Fibroblast of lung (primary cell): ENCODE data around the gene CACNG8. TPM values are rescaled to one million over a fixed set of nuclear protein-coding genes. Genes with fewer than 3 reads are reported as not detected.

Experiments
- DNase-seq, 2 donors: peaks; one replicate each; pipeline versions ENCODE4 v3.0.0 to v3.0.0-alpha.2; 2010; ENCODE audit warnings: low read depth in 2 of 2
- H2AFZ ChIP-seq: 2 replicates; pipeline ENCODE4 v1.5.1; 2012; ENCODE audit warnings: low read length, control low read depth, inconsistent platforms
- H3K27ac ChIP-seq: 2 replicates; pipeline ENCODE4 v1.5.1; 2011; ENCODE audit warnings: low read length, control low read depth; ENCODE audit not compliant: insufficient read depth
- H3K27me3 ChIP-seq: 2 replicates; pipeline ENCODE4 v1.5.1; 2011; ENCODE audit warnings: mild to moderate bottlenecking, low read length; ENCODE audit not compliant: control insufficient read depth, insufficient read depth
- H3K36me3 ChIP-seq: 2 replicates; pipeline ENCODE4 v1.5.1; 2011; ENCODE audit warnings: low read length; ENCODE audit not compliant: control insufficient read depth, insufficient read depth
- H3K4me1 ChIP-seq: 2 replicates; pipeline ENCODE4 v1.5.1; 2011; ENCODE audit warnings: low read length; ENCODE audit not compliant: control insufficient read depth, insufficient read depth; ENCODE audit errors: extremely low read depth
- H3K4me2 ChIP-seq: 2 replicates; pipeline ENCODE4 v1.5.1; 2011; ENCODE audit warnings: low read length, control low read depth; ENCODE audit not compliant: insufficient read depth; ENCODE audit errors: extremely low read depth
- H3K4me3 ChIP-seq, 4 experiments: fragments of 200-600 bp in 1 of 4; sonication (generic) in 1 of 4; replicated peaks in 1 of 4; 2 replicates each; pipeline ENCODE4 v1.5.1; 2011 to 2016; ENCODE audit warnings: low read length in 4 of 4, low read depth in 3 of 4, mild to moderate bottlenecking in 3 of 4, control low read depth in 2 of 4, inconsistent platforms in 1 of 4, mixed read lengths in 1 of 4; ENCODE audit not compliant: insufficient read depth in 1 of 4; ENCODE audit errors: control extremely low read depth in 1 of 4
- H3K79me2 ChIP-seq: 2 replicates; pipeline ENCODE4 v1.5.1; 2012; ENCODE audit warnings: mild to moderate bottlenecking, low read length, inconsistent platforms; ENCODE audit not compliant: control insufficient read depth, insufficient read depth
- H3K9ac ChIP-seq: 2 replicates; pipeline ENCODE4 v1.5.1; 2011; ENCODE audit warnings: mild to moderate bottlenecking, low read length, control low read depth; ENCODE audit not compliant: insufficient read depth
- H3K9me3 ChIP-seq: 2 replicates; pipeline ENCODE4 v1.5.1; 2012; ENCODE audit warnings: low read depth, low read length; ENCODE audit not compliant: control insufficient read depth, insufficient read depth
- H4K20me1 ChIP-seq: 2 replicates; pipeline ENCODE4 v1.5.1; 2011; ENCODE audit warnings: low read length; ENCODE audit not compliant: control insufficient read depth, insufficient read depth; ENCODE audit errors: extremely low read depth
- EZH2 ChIP-seq: IDR thresholded peaks from 2 replicates; pipeline ENCODE4 v1.5.1; 2012; ENCODE audit warnings: low read length, control low read depth, mild to moderate bottlenecking; ENCODE audit errors: missing control alignments
- polyA plus RNA-seq, 2 donors: library from polyadenylated mRNA; depleted of rRNA in 1 of 2; stranded (reverse) in 1 of 2; unstranded in 1 of 2; fragments of >200 nt; gene quantifications; 2 replicates each; pipeline ENCODE4 v1.2.1, GENCODE V29; 2011 to 2012; ENCODE audit warnings: missing spikeins in 1 of 2
- total RNA-seq: library from RNA; depleted of rRNA; stranded (reverse); fragments of >200 nt; gene quantifications from 2 replicates; pipeline ENCODE4 v1.2.1, GENCODE V29; 2014
- TF ChIP-seq, protein P1 (sequence below), 2 donors: IDR thresholded peaks in 1 of 2; conservative IDR thresholded peaks in 1 of 2; 1 replicate in 1 of 2; 2 replicates in 1 of 2; pipeline ENCODE4 v1.5.1; 2011 to 2012; ENCODE audit warnings: low read length in 2 of 2, control low read depth in 1 of 2, inconsistent platforms in 1 of 2, low read depth in 1 of 2, mild to moderate bottlenecking in 1 of 2

Gene CACNG8
- total and polyA plus RNA-seq, 2 donors (not counting 1 experiment from before 2014, with no cell fraction given), result under 0.01 to 0.01 TPM

DNA sequence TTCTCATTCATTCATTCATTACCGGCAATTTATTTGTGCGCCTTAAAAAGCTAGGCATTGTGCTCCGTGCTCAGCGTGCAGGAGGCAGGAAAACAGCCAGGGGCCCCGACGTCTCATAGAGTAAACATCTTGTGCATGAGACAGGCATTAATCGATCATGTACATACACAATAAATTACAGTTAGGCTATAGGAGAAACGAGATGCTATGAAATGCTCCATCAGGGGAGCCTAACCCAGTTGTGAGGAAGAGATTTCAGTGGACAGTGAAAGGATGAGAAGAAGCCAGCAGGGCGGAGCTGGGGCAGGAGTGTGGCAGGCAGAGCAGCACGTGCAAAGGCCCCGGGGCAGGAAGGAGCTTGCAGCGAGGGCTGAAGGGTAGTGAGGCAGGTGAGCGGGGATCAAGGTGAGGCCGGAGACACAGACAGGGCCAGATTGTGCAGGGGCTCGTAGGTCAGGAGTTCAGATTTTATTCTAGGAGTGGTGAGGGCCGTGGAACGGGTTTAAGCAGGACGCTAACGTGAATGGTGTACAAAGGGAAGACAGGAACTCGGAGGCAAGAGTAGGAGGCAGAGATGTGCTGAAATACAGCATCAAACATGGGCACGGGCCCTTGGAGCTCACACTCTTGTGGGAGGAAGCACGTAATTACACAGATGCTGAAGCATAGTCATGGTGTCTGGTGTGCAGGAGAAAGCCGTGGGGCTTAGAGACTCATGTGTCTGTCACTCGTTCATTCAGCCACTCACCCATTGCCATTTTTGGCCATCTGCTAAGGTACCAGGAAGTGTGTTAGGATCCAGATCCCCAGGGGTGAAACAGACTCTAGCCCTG lies 20.9 kb downstream of the CACNG8 start:
- H2AFZ ChIP-seq, result no peak overlapping the region
- DNase-seq, result no peak
- no peak overlapping the region for H3K4me2 ChIP-seq
- no peak overlapping the region for H3K27ac ChIP-seq
- no peaks in the 10 kb centered on the region for H4K20me1 ChIP-seq
- H3K4me1 ChIP-seq, result no peaks in the 10 kb centered on the region
- H3K27me3 ChIP-seq, result peaks cover 12% of the 10 kb centered on the region
- no peaks in the 10 kb centered on the region for H3K9me3 ChIP-seq
- no peak overlapping the region for H3K4me3 ChIP-seq
- H3K36me3 ChIP-seq, result no peaks in the 10 kb centered on the region
- H3K79me2 ChIP-seq, result no peaks in the 10 kb centered on the region
- TF ChIP-seq EZH2, result no peak
- TF ChIP-seq, protein P1, sequence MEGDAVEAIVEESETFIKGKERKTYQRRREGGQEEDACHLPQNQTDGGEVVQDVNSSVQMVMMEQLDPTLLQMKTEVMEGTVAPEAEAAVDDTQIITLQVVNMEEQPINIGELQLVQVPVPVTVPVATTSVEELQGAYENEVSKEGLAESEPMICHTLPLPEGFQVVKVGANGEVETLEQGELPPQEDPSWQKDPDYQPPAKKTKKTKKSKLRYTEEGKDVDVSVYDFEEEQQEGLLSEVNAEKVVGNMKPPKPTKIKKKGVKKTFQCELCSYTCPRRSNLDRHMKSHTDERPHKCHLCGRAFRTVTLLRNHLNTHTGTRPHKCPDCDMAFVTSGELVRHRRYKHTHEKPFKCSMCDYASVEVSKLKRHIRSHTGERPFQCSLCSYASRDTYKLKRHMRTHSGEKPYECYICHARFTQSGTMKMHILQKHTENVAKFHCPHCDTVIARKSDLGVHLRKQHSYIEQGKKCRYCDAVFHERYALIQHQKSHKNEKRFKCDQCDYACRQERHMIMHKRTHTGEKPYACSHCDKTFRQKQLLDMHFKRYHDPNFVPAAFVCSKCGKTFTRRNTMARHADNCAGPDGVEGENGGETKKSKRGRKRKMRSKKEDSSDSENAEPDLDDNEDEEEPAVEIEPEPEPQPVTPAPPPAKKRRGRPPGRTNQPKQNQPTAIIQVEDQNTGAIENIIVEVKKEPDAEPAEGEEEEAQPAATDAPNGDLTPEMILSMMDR (conservative IDR thresholded peaks at IDR 0.05 in 1 of 2, IDR thresholded peaks at IDR 0.05 in 1 of 2; ENCODE audit: low read depth in 1 of 2, low read length in 2 of 2), result no peak
- no peak overlapping the region for H3K9ac ChIP-seq

DNA sequence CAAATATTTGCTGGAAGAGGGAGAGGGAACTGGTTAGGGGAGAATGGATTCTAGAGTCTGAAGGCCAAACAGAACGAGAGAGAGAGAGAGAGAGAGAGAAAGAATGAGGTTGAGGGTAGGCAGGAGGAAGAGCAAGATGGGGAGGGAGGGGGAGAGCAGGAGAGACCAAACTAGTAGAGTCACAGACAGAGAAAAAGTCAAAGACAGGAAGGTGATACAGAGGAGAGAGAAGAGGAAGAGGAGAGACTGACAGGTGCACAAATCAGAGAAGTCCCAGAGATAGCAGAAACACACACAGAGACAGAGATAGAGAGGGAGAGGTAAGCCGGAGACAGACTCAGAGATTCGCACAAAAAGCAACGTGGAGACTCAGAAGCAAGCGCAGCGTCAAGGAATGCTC lies 23.1 kb downstream of the CACNG8 start:
- Histone ChIP-seq H3K27ac (no peak overlapping the region), H3K4me2 (no peak overlapping the region), H4K20me1 (no peaks in the 10 kb centered on the region), H2AFZ (no peak overlapping the region), H3K27me3 (peaks cover 7% of the 10 kb centered on the region), H3K9ac (no peak overlapping the region), H3K4me1 (no peaks in the 10 kb centered on the region), H3K9me3 (no peaks in the 10 kb centered on the region), H3K79me2 (no peaks in the 10 kb centered on the region), H3K36me3 (no peaks in the 10 kb centered on the region), H3K4me3 (no peak overlapping the region)
- no peak for DNase-seq
- TF ChIP-seq EZH2, result no peak
- TF ChIP-seq, protein P1 (conservative IDR thresholded peaks at IDR 0.05 in 1 of 2, IDR thresholded peaks at IDR 0.05 in 1 of 2; ENCODE audit: low read depth in 1 of 2, low read length in 2 of 2), result no peak

DNA sequence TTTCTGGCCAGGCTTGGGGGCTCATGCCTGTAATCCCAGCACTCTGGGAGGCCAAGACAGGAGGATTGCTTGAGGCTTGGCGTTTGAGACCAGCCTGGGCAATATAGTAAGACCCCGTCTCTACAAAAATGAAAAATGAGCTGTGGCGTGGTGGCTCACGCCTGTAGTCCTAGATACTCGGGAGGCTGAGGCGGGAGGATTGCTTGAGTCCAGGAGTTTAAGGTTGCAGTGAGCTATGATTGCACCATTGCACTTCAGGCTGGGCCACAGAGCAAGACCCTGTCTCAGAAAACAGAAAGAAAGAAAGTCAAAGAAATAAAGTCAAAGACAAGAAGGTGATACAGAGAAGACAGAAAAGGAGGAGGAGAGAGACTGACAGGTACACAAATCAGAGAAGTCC lies 26.2 kb downstream of the CACNG8 start:
- no peak for DNase-seq

More for the DNA sequence above, 26.2 kb downstream of the CACNG8 start:
- Histone ChIP-seq H3K9me3 (no peaks in the 10 kb centered on the region), H3K4me2 (no peak overlapping the region), H4K20me1 (no peaks in the 10 kb centered on the region), H3K4me3 (no peak overlapping the region), H3K36me3 (no peaks in the 10 kb centered on the region), H3K27ac (no peak overlapping the region), H3K9ac (no peak overlapping the region), H2AFZ (no peak overlapping the region), H3K4me1 (no peaks in the 10 kb centered on the region), H3K27me3 (peaks cover 14% of the 10 kb centered on the region), H3K79me2 (no peaks in the 10 kb centered on the region)
- TF ChIP-seq EZH2, result no peak
- TF ChIP-seq, protein P1 (conservative IDR thresholded peaks at IDR 0.05 in 1 of 2, IDR thresholded peaks at IDR 0.05 in 1 of 2; ENCODE audit: low read depth in 1 of 2, low read length in 2 of 2), result no peak
